Panc1 (cell line): Measurements from ENCODE around the gene LONRF2.

ENCODE experiments used
- POLR2AphosphoS5 ChIP-seq: IDR thresholded peaks from 2 replicates; pipeline ENCODE4 v1.6.1; 2012; ENCODE audit warnings: mild to moderate bottlenecking, low read depth, low read length, moderate library complexity
- SIN3A ChIP-seq: IDR thresholded peaks from 2 replicates; pipeline ENCODE4 v1.6.1; 2012; ENCODE audit warnings: low read depth, mild to moderate bottlenecking, low read length, moderate library complexity, borderline replicate concordance; ENCODE audit not compliant: insufficient read depth
- TCF7L2 ChIP-seq: IDR thresholded peaks from 2 replicates; pipeline ENCODE4 v1.6.1; 2011; ENCODE audit warnings: mild to moderate bottlenecking, low read depth, low read length, inconsistent platforms
- TF ChIP-seq, protein P1 (sequence below): fragments of 450-650 bp; IDR thresholded peaks from 2 replicates; pipeline ENCODE4 v1.5.1; 2017; ENCODE audit warnings: mild to moderate bottlenecking

GRCh38 chr2:100285691-100286090, 36.6 kb downstream of the LONRF2 start:
- TF ChIP-seq, protein P1, sequence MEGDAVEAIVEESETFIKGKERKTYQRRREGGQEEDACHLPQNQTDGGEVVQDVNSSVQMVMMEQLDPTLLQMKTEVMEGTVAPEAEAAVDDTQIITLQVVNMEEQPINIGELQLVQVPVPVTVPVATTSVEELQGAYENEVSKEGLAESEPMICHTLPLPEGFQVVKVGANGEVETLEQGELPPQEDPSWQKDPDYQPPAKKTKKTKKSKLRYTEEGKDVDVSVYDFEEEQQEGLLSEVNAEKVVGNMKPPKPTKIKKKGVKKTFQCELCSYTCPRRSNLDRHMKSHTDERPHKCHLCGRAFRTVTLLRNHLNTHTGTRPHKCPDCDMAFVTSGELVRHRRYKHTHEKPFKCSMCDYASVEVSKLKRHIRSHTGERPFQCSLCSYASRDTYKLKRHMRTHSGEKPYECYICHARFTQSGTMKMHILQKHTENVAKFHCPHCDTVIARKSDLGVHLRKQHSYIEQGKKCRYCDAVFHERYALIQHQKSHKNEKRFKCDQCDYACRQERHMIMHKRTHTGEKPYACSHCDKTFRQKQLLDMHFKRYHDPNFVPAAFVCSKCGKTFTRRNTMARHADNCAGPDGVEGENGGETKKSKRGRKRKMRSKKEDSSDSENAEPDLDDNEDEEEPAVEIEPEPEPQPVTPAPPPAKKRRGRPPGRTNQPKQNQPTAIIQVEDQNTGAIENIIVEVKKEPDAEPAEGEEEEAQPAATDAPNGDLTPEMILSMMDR = no peak
- TF ChIP-seq TCF7L2 = no peak
- TF ChIP-seq POLR2AphosphoS5 = no peak
- no peak for TF ChIP-seq SIN3A
